HPDE6-E6E7 (cell line): ENCODE data around the gene KIDINS220.
"Not testable (repeated sequence)": the region's sequence is repeated elsewhere in the genome, so short reads cannot be mapped to it uniquely, and the experiment has no call there.

Experiments
- DNase-seq: peaks from one replicate; pipeline ENCODE4 v3.0.0; 2011; ENCODE audit warnings: missing footprints; ENCODE audit errors: extremely low spot score

Gene KIDINS220

DNA sequence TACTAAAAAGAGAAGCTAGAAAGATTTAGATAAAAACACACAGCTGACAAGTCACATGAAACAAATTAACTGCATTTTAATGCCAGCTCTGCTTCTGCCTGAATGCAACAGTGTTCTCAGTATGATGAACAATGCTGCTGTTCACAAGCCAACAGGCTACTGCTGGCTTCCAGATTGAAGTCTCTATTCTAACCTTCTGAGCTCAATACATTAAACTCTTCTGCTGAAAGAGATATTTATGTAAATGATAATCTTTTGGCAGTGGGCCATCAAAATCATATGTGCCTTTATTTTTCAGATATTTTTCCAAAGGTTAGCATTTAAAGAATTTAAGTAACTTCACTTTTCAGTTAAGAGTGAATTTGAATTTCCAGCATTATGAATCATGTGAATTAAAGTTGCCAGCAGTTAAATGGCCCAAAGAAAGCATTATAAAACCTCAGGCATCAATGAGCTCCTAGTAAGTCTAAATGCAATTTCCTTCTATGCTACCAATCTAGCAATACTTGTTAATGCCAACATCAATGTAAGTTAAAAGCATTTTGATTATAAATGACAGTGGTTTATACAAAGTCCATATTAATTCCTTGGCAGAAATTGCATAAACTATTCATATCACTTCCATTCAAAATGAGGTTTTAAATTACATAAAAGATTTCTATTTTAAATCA, 83.2 kb downstream of the KIDINS220 start:
- no peak for DNase-seq

DNA sequence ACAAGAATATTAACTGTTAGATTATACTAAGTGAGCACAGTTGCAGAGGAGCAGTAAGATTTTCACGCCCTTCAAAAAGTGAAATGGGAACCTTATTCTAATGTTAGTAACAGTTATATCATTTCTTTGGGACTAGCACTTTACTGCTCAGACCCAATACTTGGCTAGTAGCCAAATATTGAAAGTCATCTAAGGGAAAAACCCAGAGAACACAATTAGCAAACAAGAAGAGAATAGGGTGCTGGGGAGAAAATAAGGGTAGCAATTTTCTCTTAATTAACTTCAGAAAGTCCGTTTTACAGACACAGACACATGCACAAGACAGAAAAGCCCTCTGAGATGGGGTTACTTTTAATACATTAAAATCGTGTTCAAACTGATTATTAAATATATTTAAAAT, 83.8 kb downstream of the KIDINS220 start:
- DNase-seq = no peak

DNA sequence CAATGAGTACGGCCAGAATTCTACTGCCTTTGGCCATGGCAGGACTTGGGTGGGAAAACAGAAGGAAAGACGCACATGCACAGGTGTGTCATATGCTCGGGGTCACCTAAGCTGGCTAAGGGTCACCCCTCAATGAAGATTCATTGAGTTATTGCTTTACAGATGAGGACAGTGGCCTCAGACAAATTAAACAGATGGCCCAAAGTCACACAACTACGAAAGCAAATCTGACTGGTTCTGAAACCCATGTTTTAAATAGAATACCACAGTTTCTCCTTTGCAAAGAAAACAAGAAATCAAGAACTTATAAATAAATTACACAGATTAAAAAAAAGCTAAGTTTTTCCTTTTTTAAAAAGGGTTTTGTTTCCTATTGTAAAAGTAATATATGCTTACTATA, 85.0 kb downstream of the KIDINS220 start:
- no peak for DNase-seq

GRCh38 chr2:8750221-8750620, 87.2 kb downstream of the KIDINS220 start:
- DNase-seq = no peak

DNA sequence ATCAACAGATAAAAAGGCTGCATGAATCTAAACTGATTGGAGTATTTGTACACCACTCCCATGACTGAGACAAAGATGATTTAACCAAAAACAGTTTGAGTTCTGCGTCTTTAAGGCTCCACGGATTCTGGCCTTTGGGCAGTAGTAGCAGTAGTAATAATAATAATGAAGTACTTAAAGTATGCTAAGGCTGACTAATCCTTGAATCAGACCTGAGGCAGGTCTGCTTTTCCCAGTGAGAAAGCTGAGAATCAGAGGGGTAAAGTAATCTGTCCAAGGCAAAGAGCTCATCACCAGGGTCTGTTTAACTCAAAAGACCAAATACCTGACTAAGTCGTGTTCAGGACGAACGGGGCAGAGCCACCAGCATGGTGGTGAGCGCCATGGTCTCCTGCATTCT, 94.2 kb downstream of the KIDINS220 start:
- DNase-seq = no peak

DNA sequence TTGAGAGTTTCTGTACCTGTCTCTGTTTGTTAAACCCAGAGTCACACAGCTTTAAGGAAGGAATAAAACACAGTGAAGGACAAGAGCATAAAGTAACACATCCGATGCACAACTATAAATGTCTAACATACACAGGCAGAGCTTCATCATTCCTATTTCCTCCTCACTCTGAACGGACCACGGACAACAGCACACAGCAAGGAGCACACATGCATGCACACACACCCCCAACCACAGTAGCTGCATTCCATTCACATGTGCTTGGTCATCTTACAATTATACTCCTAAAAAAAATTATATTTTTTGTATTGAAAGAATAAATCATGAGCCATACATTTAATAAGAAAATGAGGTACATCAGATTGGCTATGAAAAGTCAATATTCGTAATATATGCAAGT, 97.3 kb downstream of the KIDINS220 start:
- DNase-seq = no peak

GRCh38 chr2:8737571-8738175, 99.7 kb downstream of the KIDINS220 start:
- DNase-seq = no peak

DNA sequence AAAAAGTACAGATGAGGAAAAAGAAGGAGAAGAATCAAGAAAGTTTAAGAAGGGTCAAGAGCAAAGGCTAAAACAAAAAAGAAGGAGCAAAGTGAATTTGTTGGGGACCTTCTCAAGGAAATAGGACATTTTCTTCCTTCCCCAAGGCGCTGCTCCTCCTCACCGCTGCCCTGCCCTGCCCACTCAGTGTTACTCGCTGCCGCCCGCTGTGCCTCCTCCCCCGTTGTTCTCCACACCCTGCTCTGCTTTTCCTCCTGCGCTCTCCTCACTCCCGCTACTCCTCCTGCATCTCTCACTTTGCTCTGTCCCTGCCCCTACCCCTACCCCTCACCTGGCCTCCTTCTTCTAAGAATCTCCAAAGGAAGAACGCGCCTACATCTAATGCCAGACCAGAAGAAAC, 104.8 kb downstream of the KIDINS220 start:
- no peak for DNase-seq

- no peak for DNase-seq
Measured at GRCh38 chr2:8729939-8730338, 107.5 kb downstream of the KIDINS220 start.

DNA sequence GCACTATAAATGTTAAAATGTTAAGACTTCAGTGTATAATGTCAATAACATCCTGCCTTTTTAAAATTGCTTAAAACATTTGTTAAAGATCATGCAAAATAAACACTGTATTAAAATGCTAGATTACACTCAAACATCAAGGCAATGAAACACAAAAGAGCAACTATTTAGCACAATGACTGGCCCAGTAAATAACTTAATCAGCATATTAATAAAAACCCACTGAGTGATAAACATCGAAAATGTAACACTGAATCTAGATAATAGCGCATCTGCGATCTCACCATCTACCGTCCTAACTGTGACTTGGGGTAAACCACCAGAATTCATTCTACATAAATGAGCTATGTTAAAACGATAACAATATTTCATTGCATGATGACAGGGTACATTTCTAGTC, 108.3 kb downstream of the KIDINS220 start:
- not testable (repeated sequence) for DNase-seq

DNA sequence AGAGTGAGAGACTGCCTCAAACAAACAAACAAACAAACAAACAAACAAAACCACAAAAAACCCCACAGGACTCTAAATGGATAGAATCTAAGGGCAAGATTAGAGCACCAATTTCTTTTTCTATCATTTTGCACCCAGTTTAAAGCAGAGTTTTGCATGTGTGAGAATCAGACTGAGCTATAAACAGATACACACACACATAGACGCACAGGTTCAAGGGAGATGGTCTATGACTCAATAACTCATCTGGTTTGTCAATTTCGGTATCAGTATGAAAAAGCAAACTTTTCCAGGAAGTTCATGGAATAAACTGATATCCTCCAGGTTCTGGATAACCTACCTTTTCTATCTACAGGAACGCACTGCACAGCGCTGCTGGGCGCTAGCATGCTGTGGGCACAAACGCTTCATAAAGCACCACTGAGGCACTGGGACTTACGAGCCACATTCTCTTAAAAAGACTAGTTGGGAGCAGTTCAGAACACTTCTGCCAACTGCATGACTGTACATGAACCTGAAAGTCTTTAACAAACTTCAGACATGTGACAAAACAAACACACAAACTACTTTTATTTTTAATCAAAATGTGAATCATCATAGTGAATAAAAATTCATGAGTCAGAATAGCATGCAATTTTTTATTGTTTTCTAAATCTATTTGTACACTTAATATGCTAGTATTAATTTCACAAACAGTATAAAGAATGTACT, 109.0 kb downstream of the KIDINS220 start:
- no peak for DNase-seq

DNA sequence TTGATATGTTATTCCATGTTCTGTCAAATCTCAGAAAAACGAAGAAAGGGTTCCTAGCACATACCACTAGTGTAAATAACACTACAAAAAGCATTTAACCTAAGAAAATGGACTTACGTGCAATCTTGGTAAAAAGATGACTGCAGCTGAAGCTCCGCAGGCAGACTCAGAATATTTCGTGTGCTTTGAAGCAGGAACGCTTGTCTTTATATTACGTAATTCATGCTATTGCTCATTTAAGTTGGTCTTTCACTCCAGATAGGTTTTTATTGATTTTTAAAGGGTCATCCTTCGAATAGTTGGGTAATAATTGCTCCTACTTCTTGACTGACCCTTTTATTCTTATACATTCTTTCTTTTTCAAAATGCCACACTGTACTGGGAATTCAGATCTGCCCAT, 111.6 kb downstream of the KIDINS220 start:
- DNase-seq = no peak

DNA sequence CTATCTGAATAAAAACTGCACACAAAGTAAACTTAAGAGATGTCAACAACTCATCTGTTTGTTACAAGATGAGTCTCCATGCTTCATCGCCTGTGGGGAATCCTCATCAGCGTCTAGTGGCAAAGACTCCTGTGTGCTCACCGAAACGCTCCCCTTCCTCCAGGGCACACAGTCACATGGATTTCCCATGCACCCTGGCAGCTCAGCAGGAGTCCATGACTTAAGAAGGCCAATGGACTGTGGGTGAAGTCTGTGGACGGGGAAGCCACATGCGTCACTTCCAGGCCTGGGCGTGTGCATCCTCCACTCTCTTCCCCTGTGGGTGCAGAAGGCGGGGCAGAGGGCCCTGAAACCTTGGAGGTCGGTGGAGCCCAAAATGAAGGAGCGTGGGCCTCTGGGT, 114.4 kb downstream of the KIDINS220 start:
- no peak for DNase-seq

- no peak for DNase-seq
Measured at GRCh38 chr2:8721410-8721809, 116.0 kb downstream of the KIDINS220 start.

GRCh38 chr2:8720741-8721140, 116.7 kb downstream of the KIDINS220 start:
- DNase-seq = no peak

- DNase-seq = no peak
Measured at GRCh38 chr2:8719528-8719927, 117.9 kb downstream of the KIDINS220 start.

DNA sequence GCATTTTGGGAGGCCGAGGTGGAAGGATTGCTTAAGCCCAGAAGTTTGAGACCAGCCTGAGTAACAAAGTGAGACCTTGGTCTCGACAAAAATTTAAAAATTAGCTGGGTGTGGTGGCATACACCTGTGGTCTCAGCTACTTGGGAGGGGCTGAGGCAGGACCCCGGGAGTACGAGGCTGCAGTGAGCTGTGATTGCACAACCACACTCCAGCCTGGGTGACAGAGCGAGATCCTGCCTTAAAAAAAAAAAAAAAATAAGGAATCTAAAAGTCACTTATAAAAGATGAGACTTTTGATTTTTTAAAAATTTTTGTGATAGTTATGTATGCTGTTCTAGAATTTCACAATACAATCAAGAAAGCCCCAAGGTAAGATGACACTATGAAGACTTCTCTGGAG, 122.4 kb downstream of the KIDINS220 start:
- DNase-seq = no peak

- DNase-seq = no peak
Measured at GRCh38 chr2:8714283-8714682, 123.1 kb downstream of the KIDINS220 start.

DNA sequence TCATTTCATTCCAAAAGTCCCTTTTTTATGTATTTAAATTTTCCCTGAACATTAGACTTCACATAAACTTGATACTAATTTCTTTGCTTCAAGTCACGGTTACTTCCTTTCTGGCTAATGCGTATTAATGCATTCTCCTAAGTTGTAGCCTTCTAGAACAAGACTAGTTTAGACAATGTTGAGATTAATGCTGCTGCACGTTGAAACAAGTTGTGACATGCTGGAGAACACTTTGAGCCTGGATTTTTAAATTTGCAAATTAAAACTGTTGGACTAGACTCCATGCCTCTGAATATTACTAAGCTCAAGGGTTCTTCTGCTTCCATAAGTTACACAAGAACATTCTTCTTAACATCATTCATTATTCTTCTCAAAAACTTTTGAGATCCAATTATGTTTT, 126.5 kb downstream of the KIDINS220 start:
- DNase-seq = no peak

GRCh38 chr2:8709611-8710010, 127.8 kb downstream of the KIDINS220 start:
- DNase-seq = no peak

DNA sequence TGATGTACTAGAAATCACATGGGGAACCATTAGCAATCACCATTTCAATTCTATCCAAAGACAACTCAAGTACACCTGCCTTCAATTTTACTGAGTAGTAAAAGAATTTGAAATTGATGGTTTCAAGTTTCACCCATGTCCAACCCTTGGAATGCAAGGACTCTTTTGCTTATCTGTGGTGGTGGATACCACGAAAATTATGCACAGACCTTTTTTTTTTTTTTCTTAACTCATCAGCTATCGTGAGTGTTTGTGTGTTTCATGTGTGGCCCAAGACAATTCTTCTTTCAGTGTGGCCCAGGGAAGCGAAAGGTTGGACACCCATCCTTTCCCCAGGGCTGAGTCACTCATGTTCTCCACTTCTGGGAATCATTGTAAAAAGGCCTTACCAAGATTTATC, 132.5 kb downstream of the KIDINS220 start:
- no peak for DNase-seq

DNA sequence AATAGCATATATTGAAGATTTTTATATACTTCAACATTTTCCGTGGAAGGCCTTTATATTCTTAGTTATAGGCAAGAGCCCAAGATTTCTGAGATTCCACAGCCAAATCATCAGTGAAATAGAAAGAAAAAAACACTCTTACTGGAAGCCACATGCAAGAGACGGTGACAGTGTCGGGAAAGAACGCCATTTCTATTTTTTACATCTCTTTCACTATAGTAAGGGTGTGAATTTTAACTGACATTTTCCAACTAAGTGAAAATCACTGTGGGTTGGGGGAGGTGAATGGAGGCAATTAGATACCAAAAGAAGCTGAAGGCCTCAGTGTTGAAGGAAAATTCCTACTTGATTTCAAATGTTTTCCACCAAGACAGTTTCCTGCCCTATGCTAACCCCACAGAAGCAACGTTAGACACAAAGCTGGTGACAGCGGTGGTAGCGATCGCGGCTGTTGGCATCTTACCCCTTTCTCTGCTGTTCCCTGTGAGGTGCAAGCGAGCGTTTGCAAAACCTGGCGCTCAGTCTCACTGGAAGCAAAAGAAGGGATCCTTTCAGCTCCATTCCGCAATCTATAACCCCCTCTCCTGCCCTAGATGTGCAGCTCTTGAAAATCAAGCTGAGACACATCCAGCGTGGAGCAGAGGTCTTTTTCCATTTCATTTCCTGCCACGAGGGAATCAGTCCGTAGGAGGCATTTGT, 135.6 kb downstream of the KIDINS220 start:
- no peak for DNase-seq

GRCh38 chr2:8699839-8700238, 137.6 kb downstream of the KIDINS220 start:
- DNase-seq = no peak
